ENCODE results near the gene PHF2.

PHF2 gene

GRCh38 chr9:93686127-93686879, 109.9 kb downstream of the PHF2 start:
- H3K9ac ChIP-seq (ENCODE audit: low read length) = no peak overlapping the region
- no peak for TF ChIP-seq EZH2phosphoT487 (IDR thresholded peaks at IDR 0.05; ENCODE audit: low read length)
- TF ChIP-seq EZH2 (optimal IDR thresholded peaks at IDR 0.05; ENCODE audit: low read depth, low read length) = no peak
- no peak for TF ChIP-seq CTCF (IDR thresholded peaks at IDR 0.05; ENCODE audit: low read length)
- no peak for DNase-seq

GRCh38 chr9:93686880-93687236, 110.5 kb downstream of the PHF2 start:
- DNase-seq = no peak
- Histone ChIP-seq H3K4me3 (ENCODE audit: low read length) (no peak overlapping the region), H3K36me3 (replicated peaks; ENCODE audit: insufficient read depth, low read length) (no peaks in the 10 kb centered on the region)

More at GRCh38 chr9:93686127-93686879, 109.9 kb downstream of the PHF2 start:
- Histone ChIP-seq H3K4me2 (ENCODE audit: low read depth, low read length) (no peak overlapping the region), H3K27me3 (replicated peaks; ENCODE audit: insufficient read depth, low read length) (no peaks in the 10 kb centered on the region), H3K4me1 (ENCODE audit: low read length) (no peaks in the 10 kb centered on the region), H2AFZ (ENCODE audit: low read length) (no peak overlapping the region), H3F3A (ENCODE audit: insufficient read depth, low read length) (no peaks in the 10 kb centered on the region), H3K4me3 (ENCODE audit: low read length) (no peak overlapping the region), H4K20me1 (ENCODE audit: insufficient read depth, low read length) (no peaks in the 10 kb centered on the region), H3K27ac (ENCODE audit: low read length) (no peak overlapping the region), H3K9me2 (replicated peaks; ENCODE audit: insufficient read depth, low read length) (no peaks in the 10 kb centered on the region), H3K36me3 (replicated peaks; ENCODE audit: insufficient read depth, low read length) (no peaks in the 10 kb centered on the region), H3K79me2 (ENCODE audit: low read length) (no peaks in the 10 kb centered on the region), H3K9me3 (replicated peaks; ENCODE audit: insufficient read depth, low read length) (no peaks in the 10 kb centered on the region)

GRCh38 chr9:93690618-93691017, 114.2 kb downstream of the PHF2 start:
- H3K4me2 ChIP-seq (ENCODE audit: low read depth, low read length) = no peak overlapping the region
- H3K27me3 ChIP-seq (replicated peaks; ENCODE audit: insufficient read depth, low read length) = no peaks in the 10 kb centered on the region
- no peaks in the 10 kb centered on the region for H3K79me2 ChIP-seq (ENCODE audit: low read length)
- H3K27ac ChIP-seq (ENCODE audit: low read length) = no peak overlapping the region
- H3F3A ChIP-seq (ENCODE audit: insufficient read depth, low read length) = no peaks in the 10 kb centered on the region
- no peak overlapping the region for H3K4me3 ChIP-seq (ENCODE audit: low read length)
- no peak overlapping the region for H2AFZ ChIP-seq (ENCODE audit: low read length)
- no peaks in the 10 kb centered on the region for H3K9me2 ChIP-seq (replicated peaks; ENCODE audit: insufficient read depth, low read length)
- H3K9ac ChIP-seq (ENCODE audit: low read length) = no peak overlapping the region
- H3K4me1 ChIP-seq (ENCODE audit: low read length) = no peaks in the 10 kb centered on the region
- H4K20me1 ChIP-seq (ENCODE audit: insufficient read depth, low read length) = no peaks in the 10 kb centered on the region
- H3K9me3 ChIP-seq (replicated peaks; ENCODE audit: insufficient read depth, low read length) = no peaks in the 10 kb centered on the region
- TF ChIP-seq EZH2 (optimal IDR thresholded peaks at IDR 0.05; ENCODE audit: low read depth, low read length) (no peak), EZH2phosphoT487 (IDR thresholded peaks at IDR 0.05; ENCODE audit: low read length) (no peak), CTCF (IDR thresholded peaks at IDR 0.05; ENCODE audit: low read length) (no peak)
- no peak for DNase-seq
- H3K36me3 ChIP-seq (replicated peaks; ENCODE audit: insufficient read depth, low read length) = no peaks in the 10 kb centered on the region

More at GRCh38 chr9:93686880-93687236, 110.5 kb downstream of the PHF2 start:
- no peak overlapping the region for H2AFZ ChIP-seq (ENCODE audit: low read length)
- H3K27me3 ChIP-seq (replicated peaks; ENCODE audit: insufficient read depth, low read length) = no peaks in the 10 kb centered on the region
- H3K27ac ChIP-seq (ENCODE audit: low read length) = no peak overlapping the region
- H3K9me3 ChIP-seq (replicated peaks; ENCODE audit: insufficient read depth, low read length) = no peaks in the 10 kb centered on the region
- no peaks in the 10 kb centered on the region for H4K20me1 ChIP-seq (ENCODE audit: insufficient read depth, low read length)
- H3K79me2 ChIP-seq (ENCODE audit: low read length) = no peaks in the 10 kb centered on the region
- H3K9ac ChIP-seq (ENCODE audit: low read length) = no peak overlapping the region
- no peaks in the 10 kb centered on the region for H3K4me1 ChIP-seq (ENCODE audit: low read length)
- H3K9me2 ChIP-seq (replicated peaks; ENCODE audit: insufficient read depth, low read length) = no peaks in the 10 kb centered on the region
- no peaks in the 10 kb centered on the region for H3F3A ChIP-seq (ENCODE audit: insufficient read depth, low read length)
- H3K4me2 ChIP-seq (ENCODE audit: low read depth, low read length) = no peak overlapping the region
- no peak for TF ChIP-seq EZH2phosphoT487 (IDR thresholded peaks at IDR 0.05; ENCODE audit: low read length)
- no peak for TF ChIP-seq CTCF (IDR thresholded peaks at IDR 0.05; ENCODE audit: low read length)
- TF ChIP-seq EZH2 (optimal IDR thresholded peaks at IDR 0.05; ENCODE audit: low read depth, low read length) = no peak
